ENCODE data around the gene SPINK14.

Gene SPINK14

GRCh38 chr5:148168246-148168645 lies at the start of gene SPINK14:
Gene SPINK14 (plus strand): TSS chr5:148168546. CDS start chr5:148169733, 1,187 bp downstream.
- DNase-seq, result no peak

GRCh38 chr5:148120317-148120716 lies 48.0 kb upstream of the SPINK14 start:
- DNase-seq, result no peak

- no peak for DNase-seq
Observed at GRCh38 chr5:148125641-148126040, 42.7 kb upstream of the SPINK14 start.

GRCh38 chr5:148135091-148136048 lies 33.0 kb upstream of the SPINK14 start:
- DNase-seq, result no peak

GRCh38 chr5:148140846-148141245 lies 27.5 kb upstream of the SPINK14 start:
- DNase-seq, result no peak

- no peak for DNase-seq
Observed at GRCh38 chr5:148141645-148142044, 26.7 kb upstream of the SPINK14 start.

GRCh38 chr5:148145916-148146315 lies 22.4 kb upstream of the SPINK14 start:
- no peak for DNase-seq

- no peak for DNase-seq
Observed at GRCh38 chr5:148146487-148146886, 21.9 kb upstream of the SPINK14 start.

- no peak for DNase-seq
Observed at GRCh38 chr5:148147415-148147814, 20.9 kb upstream of the SPINK14 start.

- DNase-seq, result no peak
Observed at GRCh38 chr5:148151872-148152271, 16.5 kb upstream of the SPINK14 start.

GRCh38 chr5:148152781-148153180 lies 15.6 kb upstream of the SPINK14 start:
- no peak for DNase-seq

- DNase-seq, result no peak
Observed at GRCh38 chr5:148156609-148157008, 11.7 kb upstream of the SPINK14 start.

GRCh38 chr5:148162038-148162437 lies 6.3 kb upstream of the SPINK14 start:
- no peak for DNase-seq

GRCh38 chr5:148163345-148163744 lies 5.0 kb upstream of the SPINK14 start:
- DNase-seq, result no peak

GRCh38 chr5:148166550-148167283 lies 1.6 kb upstream of the SPINK14 start:
- no peak for DNase-seq

- DNase-seq, result no peak
Observed at GRCh38 chr5:148172377-148172776, 4.0 kb downstream of the SPINK14 start.

- no peak for DNase-seq
Observed at GRCh38 chr5:148176480-148176879, 8.1 kb downstream of the SPINK14 start.

GRCh38 chr5:148177207-148177606 lies 8.9 kb downstream of the SPINK14 start:
- no peak for DNase-seq

GRCh38 chr5:148179234-148179824 lies 11.0 kb downstream of the SPINK14 start:
- peak; percentile 75 for DNase-seq

GRCh38 chr5:148186248-148187003 lies 18.1 kb downstream of the SPINK14 start:
- peak; percentile 6 for DNase-seq

- peak; percentile 55 for DNase-seq
Observed at GRCh38 chr5:148191010-148191409, 22.7 kb downstream of the SPINK14 start.

- DNase-seq, result no peak
Observed at GRCh38 chr5:148193202-148193601, 24.9 kb downstream of the SPINK14 start.

GRCh38 chr5:148201151-148201550 lies 32.8 kb downstream of the SPINK14 start:
- no peak for DNase-seq
